Esophagus squamous epithelium (tissue), 4 donors: ENCODE results near the gene STON2.

Source experiments
- POLR2A ChIP-seq, 4 donors: fragments of 450-650 bp; IDR thresholded peaks; one replicate each; pipeline ENCODE4 v1.6.1; 2017; ENCODE audit warnings: antibody characterized with exemption in 4 of 4, mild to moderate bottlenecking in 4 of 4, moderate library complexity in 3 of 4
- TF ChIP-seq, protein P1 (sequence below), 6 experiments: fragments of 450-650 bp in 4 of 6; fragments of 200-600 bp in 2 of 6; sonication (generic) in 2 of 6; IDR thresholded peaks; one replicate each; pipeline ENCODE4 v1.5.1; 2016 to 2019; ENCODE audit warnings: antibody characterized with exemption in 6 of 6, mild to moderate bottlenecking in 4 of 6, moderate library complexity in 4 of 6

DNA sequence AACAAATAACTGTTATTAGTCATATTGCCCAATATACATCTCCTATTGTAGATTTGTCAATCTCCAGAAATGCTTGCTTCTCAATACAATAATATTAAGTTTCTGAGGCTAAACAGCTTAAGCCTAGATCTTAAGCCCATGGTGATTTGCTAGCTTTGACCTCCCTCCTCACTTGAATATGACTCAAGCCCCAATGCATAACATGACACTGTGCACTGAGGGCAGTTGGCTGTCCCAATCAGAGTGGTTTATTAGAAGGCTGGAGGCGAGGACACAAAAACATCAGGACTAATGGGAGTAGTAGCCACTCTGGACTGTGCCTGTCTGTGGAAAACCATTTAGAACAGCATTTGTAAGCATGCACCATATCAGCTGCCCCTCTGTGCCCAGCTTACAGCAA is 98.3 kb downstream of the STON2 start:
- TF ChIP-seq, protein P1, sequence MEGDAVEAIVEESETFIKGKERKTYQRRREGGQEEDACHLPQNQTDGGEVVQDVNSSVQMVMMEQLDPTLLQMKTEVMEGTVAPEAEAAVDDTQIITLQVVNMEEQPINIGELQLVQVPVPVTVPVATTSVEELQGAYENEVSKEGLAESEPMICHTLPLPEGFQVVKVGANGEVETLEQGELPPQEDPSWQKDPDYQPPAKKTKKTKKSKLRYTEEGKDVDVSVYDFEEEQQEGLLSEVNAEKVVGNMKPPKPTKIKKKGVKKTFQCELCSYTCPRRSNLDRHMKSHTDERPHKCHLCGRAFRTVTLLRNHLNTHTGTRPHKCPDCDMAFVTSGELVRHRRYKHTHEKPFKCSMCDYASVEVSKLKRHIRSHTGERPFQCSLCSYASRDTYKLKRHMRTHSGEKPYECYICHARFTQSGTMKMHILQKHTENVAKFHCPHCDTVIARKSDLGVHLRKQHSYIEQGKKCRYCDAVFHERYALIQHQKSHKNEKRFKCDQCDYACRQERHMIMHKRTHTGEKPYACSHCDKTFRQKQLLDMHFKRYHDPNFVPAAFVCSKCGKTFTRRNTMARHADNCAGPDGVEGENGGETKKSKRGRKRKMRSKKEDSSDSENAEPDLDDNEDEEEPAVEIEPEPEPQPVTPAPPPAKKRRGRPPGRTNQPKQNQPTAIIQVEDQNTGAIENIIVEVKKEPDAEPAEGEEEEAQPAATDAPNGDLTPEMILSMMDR (IDR thresholded peaks at IDR 0.05) = no peak
- TF ChIP-seq POLR2A (IDR thresholded peaks at IDR 0.05) = no peak
